GM21367 (cell line): Measurements from ENCODE around the gene GPR82.
"Not testable (repeated sequence)": the region's sequence is repeated elsewhere in the genome, so short reads cannot be mapped to it uniquely, and the experiment has no call there.

Source experiments
- ATAC-seq: cut with Tn5 transposase; IDR thresholded peaks from one replicate; pipeline ENCODE4 v1.9.1; 2021; ENCODE audit not compliant: unreplicated experiment

GPR82 gene

GRCh38 chrX:41718481-41719235 lies 5.3 kb upstream of the GPR82 start:
- ATAC-seq: no peak

- ATAC-seq: not testable (repeated sequence)
Measured at GRCh38 chrX:41719610-41720009, 4.4 kb upstream of the GPR82 start.

- ATAC-seq: peak; percentile 88
Measured at GRCh38 chrX:41720125-41720779, 3.7 kb upstream of the GPR82 start.

- no peak for ATAC-seq
Measured at GRCh38 chrX:41721590-41721989, 2.4 kb upstream of the GPR82 start.

GRCh38 chrX:41722214-41722613 lies 1.8 kb upstream of the GPR82 start:
- no peak for ATAC-seq

- no peak for ATAC-seq
Measured at GRCh38 chrX:41722816-41723618, 964 bp upstream of the GPR82 start.

GRCh38 chrX:41728125-41728524 lies 4.1 kb downstream of the GPR82 start:
- no peak for ATAC-seq

GRCh38 chrX:41730081-41730480 lies 6.1 kb downstream of the GPR82 start:
- ATAC-seq: no peak

- no peak for ATAC-seq
Measured at GRCh38 chrX:41732260-41732659, 8.3 kb downstream of the GPR82 start.

GRCh38 chrX:41733939-41734338 lies 10.0 kb downstream of the GPR82 start:
- ATAC-seq: peak; percentile 95

GRCh38 chrX:41734530-41734929 lies 10.5 kb downstream of the GPR82 start:
- no peak for ATAC-seq

- no peak for ATAC-seq
Measured at GRCh38 chrX:41737065-41737464, 13.1 kb downstream of the GPR82 start.

- ATAC-seq: no peak
Measured at GRCh38 chrX:41739871-41740270, 15.9 kb downstream of the GPR82 start.

- ATAC-seq: no peak
Measured at GRCh38 chrX:41750716-41751115, 26.7 kb downstream of the GPR82 start.

- ATAC-seq: no peak
Measured at GRCh38 chrX:41758401-41758800, 34.4 kb downstream of the GPR82 start.

- ATAC-seq: no peak
Measured at GRCh38 chrX:41759817-41760216, 35.8 kb downstream of the GPR82 start.

GRCh38 chrX:41761169-41761568 lies 37.2 kb downstream of the GPR82 start:
- no peak for ATAC-seq

GRCh38 chrX:41761702-41762101 lies 37.7 kb downstream of the GPR82 start:
- no peak for ATAC-seq

- no peak for ATAC-seq
Measured at GRCh38 chrX:41779030-41779564, 55.1 kb downstream of the GPR82 start.
